HepG2 (cell line): ENCODE data around the gene CDC14A.

Experiments
- ATF1 ChIP-seq: IDR thresholded peaks from 2 replicates; pipeline ENCODE4 v1.6.1; 2016; ENCODE audit warnings: mild to moderate bottlenecking, control low read depth
- ATM ChIP-seq: fragments of 450-650 bp; IDR thresholded peaks from 2 replicates; pipeline ENCODE4 v1.7.1; 2017; ENCODE audit warnings: mild to moderate bottlenecking, borderline replicate concordance
- JUN ChIP-seq: sonication (generic); formaldehyde crosslinking; IDR thresholded peaks from 2 replicates; pipeline ENCODE4 v1.4.0; 2020; ENCODE audit warnings: mild to moderate bottlenecking, missing genetic modification reagents
- SUZ12 ChIP-seq: fragments of 150-350 bp; IDR thresholded peaks from 2 replicates; pipeline ENCODE4 v1.6.1; 2014; ENCODE audit warnings: low read depth, low read length
- TF ChIP-seq, protein P1 (sequence below): sonication (generic); formaldehyde crosslinking; IDR thresholded peaks from 2 replicates; pipeline ENCODE4 v1.4.0; 2020; ENCODE audit warnings: missing genetic modification reagents, low read depth, mild to moderate bottlenecking, borderline replicate concordance
- TF ChIP-seq, protein P2 (sequence below): sonication (generic); formaldehyde crosslinking; IDR thresholded peaks from 2 replicates; pipeline ENCODE4 v1.4.0; 2020; ENCODE audit warnings: mild to moderate bottlenecking, missing genetic modification reagents
- TF ChIP-seq, protein P3 (sequence below): sonication (generic); formaldehyde crosslinking; IDR thresholded peaks from 2 replicates; pipeline ENCODE4 v1.5.1; 2020; ENCODE audit warnings: mild to moderate bottlenecking, missing genetic modification reagents, moderate library complexity
- TF ChIP-seq, protein P4 (sequence below): sonication (generic); formaldehyde crosslinking; IDR thresholded peaks from 2 replicates; pipeline ENCODE4 v1.8.0; 2022; ENCODE audit warnings: missing genetic modification reagents, mild to moderate bottlenecking, moderate library complexity, borderline replicate concordance

DNA sequence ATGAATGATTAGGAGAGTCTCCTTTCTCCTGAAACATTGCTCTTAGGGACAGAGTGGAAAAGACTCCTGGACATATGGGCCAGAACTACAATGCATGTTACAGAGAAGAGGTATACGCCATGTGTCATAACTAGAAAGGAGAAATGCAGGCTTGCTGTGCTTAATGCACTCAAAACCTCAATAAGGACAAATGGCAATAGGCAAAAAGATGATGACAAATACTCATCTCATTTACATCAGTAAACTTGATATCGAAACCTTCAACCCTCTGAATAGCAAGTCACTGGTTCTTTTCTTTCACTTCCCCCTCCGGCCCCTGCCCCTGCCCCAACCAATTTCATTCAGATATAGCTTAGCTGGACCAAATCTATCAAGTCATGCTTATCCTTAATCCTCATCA lies 183.7 kb downstream of the CDC14A start:
- TF ChIP-seq, protein P1, sequence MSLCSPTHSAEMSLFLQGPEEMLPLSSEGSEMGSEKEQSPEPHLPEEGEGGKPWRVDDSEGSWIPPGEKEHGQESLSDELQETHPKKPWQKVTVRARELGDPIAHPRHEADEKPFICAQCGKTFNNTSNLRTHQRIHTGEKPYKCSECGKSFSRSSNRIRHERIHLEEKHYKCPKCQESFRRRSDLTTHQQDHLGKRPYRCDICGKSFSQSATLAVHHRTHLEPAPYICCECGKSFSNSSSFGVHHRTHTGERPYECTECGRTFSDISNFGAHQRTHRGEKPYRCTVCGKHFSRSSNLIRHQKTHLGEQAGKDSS (CRISPR knock-in tag), result no peak
- TF ChIP-seq ATF1 (CRISPR knock-in tag), result no peak
- TF ChIP-seq, protein P2, sequence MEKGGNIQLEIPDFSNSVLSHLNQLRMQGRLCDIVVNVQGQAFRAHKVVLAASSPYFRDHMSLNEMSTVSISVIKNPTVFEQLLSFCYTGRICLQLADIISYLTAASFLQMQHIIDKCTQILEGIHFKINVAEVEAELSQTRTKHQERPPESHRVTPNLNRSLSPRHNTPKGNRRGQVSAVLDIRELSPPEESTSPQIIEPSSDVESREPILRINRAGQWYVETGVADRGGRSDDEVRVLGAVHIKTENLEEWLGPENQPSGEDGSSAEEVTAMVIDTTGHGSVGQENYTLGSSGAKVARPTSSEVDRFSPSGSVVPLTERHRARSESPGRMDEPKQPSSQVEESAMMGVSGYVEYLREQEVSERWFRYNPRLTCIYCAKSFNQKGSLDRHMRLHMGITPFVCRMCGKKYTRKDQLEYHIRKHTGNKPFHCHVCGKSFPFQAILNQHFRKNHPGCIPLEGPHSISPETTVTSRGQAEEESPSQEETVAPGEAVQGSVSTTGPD (CRISPR knock-in tag), result no peak
- TF ChIP-seq, protein P3, sequence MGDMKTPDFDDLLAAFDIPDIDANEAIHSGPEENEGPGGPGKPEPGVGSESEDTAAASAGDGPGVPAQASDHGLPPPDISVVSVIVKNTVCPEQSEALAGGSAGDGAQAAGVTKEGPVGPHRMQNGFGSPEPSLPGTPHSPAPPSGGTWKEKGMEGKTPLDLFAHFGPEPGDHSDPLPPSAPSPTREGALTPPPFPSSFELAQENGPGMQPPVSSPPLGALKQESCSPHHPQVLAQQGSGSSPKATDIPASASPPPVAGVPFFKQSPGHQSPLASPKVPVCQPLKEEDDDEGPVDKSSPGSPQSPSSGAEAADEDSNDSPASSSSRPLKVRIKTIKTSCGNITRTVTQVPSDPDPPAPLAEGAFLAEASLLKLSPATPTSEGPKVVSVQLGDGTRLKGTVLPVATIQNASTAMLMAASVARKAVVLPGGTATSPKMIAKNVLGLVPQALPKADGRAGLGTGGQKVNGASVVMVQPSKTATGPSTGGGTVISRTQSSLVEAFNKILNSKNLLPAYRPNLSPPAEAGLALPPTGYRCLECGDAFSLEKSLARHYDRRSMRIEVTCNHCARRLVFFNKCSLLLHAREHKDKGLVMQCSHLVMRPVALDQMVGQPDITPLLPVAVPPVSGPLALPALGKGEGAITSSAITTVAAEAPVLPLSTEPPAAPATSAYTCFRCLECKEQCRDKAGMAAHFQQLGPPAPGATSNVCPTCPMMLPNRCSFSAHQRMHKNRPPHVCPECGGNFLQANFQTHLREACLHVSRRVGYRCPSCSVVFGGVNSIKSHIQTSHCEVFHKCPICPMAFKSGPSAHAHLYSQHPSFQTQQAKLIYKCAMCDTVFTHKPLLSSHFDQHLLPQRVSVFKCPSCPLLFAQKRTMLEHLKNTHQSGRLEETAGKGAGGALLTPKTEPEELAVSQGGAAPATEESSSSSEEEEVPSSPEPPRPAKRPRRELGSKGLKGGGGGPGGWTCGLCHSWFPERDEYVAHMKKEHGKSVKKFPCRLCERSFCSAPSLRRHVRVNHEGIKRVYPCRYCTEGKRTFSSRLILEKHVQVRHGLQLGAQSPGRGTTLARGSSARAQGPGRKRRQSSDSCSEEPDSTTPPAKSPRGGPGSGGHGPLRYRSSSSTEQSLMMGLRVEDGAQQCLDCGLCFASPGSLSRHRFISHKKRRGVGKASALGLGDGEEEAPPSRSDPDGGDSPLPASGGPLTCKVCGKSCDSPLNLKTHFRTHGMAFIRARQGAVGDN (CRISPR knock-in tag), result no peak
- TF ChIP-seq JUN (CRISPR knock-in tag), result no peak
- TF ChIP-seq ATM, result no peak
- no peak for TF ChIP-seq SUZ12
- TF ChIP-seq, protein P4, sequence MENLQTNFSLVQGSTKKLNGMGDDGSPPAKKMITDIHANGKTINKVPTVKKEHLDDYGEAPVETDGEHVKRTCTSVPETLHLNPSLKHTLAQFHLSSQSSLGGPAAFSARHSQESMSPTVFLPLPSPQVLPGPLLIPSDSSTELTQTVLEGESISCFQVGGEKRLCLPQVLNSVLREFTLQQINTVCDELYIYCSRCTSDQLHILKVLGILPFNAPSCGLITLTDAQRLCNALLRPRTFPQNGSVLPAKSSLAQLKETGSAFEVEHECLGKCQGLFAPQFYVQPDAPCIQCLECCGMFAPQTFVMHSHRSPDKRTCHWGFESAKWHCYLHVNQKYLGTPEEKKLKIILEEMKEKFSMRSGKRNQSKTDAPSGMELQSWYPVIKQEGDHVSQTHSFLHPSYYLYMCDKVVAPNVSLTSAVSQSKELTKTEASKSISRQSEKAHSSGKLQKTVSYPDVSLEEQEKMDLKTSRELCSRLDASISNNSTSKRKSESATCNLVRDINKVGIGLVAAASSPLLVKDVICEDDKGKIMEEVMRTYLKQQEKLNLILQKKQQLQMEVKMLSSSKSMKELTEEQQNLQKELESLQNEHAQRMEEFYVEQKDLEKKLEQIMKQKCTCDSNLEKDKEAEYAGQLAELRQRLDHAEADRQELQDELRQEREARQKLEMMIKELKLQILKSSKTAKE (CRISPR knock-in tag), result no peak
